ENCODE data around the gene STARD10. TPM values are rescaled to one million over a fixed set of nuclear protein-coding genes. Genes with fewer than 3 reads are reported as not detected.

STARD10 gene
- total RNA-seq, 2 experiments from 2014 or later = 10.4 to 12.9 TPM

GRCh38 chr11:72732329-72732728 lies 61.5 kb downstream of the STARD10 start:
- no peaks in the 10 kb centered on the region for H3K9me3 ChIP-seq (ENCODE audit: low read length)
- H3K27ac ChIP-seq (ENCODE audit: low read depth, low read length, poor library complexity, severe bottlenecking) = no peak overlapping the region
- no peak overlapping the region for H2AFZ ChIP-seq (ENCODE audit: low read length)
- ChIA-PET POLR2A (interaction anchor here (3.5 kb wide), 1 partner anchor 61 kb away, joined by 13 read pairs; the partner anchor contains the start of gene STARD10), CTCF (ENCODE audit: unreplicated experiment) (interaction anchor here (0.8 kb wide), 1 partner anchor 10 kb away, joined by 3 read pairs; no protein-coding TSS in a partner anchor)
- intact Hi-C loops (cut with micrococcal nuclease; ENCODE audit: unreplicated experiment) = no loop called here
- H3K4me1 ChIP-seq (ENCODE audit: insufficient read depth, low read length, poor library complexity, severe bottlenecking) = peaks cover 13% of the 10 kb centered on the region
- BruUV-seq (replicated peaks) = no TSS peak
- H3K79me2 ChIP-seq (ENCODE audit: insufficient read depth, low read depth, low read length) = peaks cover 13% of the 10 kb centered on the region; the same call in 1 of the 2 replicates
- peaks cover 29% of the 10 kb centered on the region for H3K36me3 ChIP-seq (ENCODE audit: insufficient read depth, low read length)
- H3K4me3 ChIP-seq (ENCODE audit: low read depth, low read length, poor library complexity, severe bottlenecking) = no peak overlapping the region
- no peak overlapping the region for H3K4me2 ChIP-seq (ENCODE audit: low read length)
- TF ChIP-seq EZH2phosphoT487 (IDR thresholded peaks at IDR 0.05; ENCODE audit: borderline replicate concordance, low read depth, low read length) = no peak
- H3K9me2 ChIP-seq (ENCODE audit: insufficient read depth, low read length) = no peaks in the 10 kb centered on the region
- no peak for DNase-seq (ENCODE audit: low spot score)
- H4K20me1 ChIP-seq (ENCODE audit: insufficient read depth, low read length) = no peaks in the 10 kb centered on the region

- ChIA-PET POLR2A (interaction anchor here (1.0 to 3.5 kb wide), 2 partner anchors 9 to 62 kb away, joined by 3 to 13 read pairs; partner anchors contain the start of gene STARD10), CTCF (ENCODE audit: unreplicated experiment) (no interaction called here)
- DNase-seq (ENCODE audit: low spot score) = no peak
- no peak overlapping the region for H3K27ac ChIP-seq (ENCODE audit: low read depth, low read length, poor library complexity, severe bottlenecking)
- H4K20me1 ChIP-seq (ENCODE audit: insufficient read depth, low read length) = no peaks in the 10 kb centered on the region
- H3K4me1 ChIP-seq (ENCODE audit: insufficient read depth, low read length, poor library complexity, severe bottlenecking) = peaks cover 1% of the 10 kb centered on the region
- peaks cover 35% of the 10 kb centered on the region for H3K36me3 ChIP-seq (ENCODE audit: insufficient read depth, low read length)
- no peak overlapping the region for H2AFZ ChIP-seq (ENCODE audit: low read length)
- H3K9me3 ChIP-seq (ENCODE audit: low read length) = no peaks in the 10 kb centered on the region
- intact Hi-C loops (cut with micrococcal nuclease; ENCODE audit: unreplicated experiment) = no loop called here
- BruUV-seq (replicated peaks) = no TSS peak
- no peaks in the 10 kb centered on the region for H3K9me2 ChIP-seq (ENCODE audit: insufficient read depth, low read length)
- no peak overlapping the region for H3K4me2 ChIP-seq (ENCODE audit: low read length)
- TF ChIP-seq CTCF (conservative IDR thresholded peaks at IDR 0.05; ENCODE audit: low read length) (no peak), EZH2phosphoT487 (IDR thresholded peaks at IDR 0.05; ENCODE audit: borderline replicate concordance, low read depth, low read length) (no peak)
- no peak overlapping the region for H3K4me3 ChIP-seq (ENCODE audit: low read depth, low read length, poor library complexity, severe bottlenecking)
- H3K79me2 ChIP-seq (ENCODE audit: insufficient read depth, low read depth, low read length) = 0 out of 2 replicates have a peak, but pooled peaks cover 6% of the 10 kb centered on the region
Measured at GRCh38 chr11:72730737-72731136, 63.1 kb downstream of the STARD10 start.

GRCh38 chr11:72730243-72730642 lies 63.6 kb downstream of the STARD10 start:
- Histone ChIP-seq H3K9me2 (ENCODE audit: insufficient read depth, low read length) (no peaks in the 10 kb centered on the region), H3K4me2 (ENCODE audit: low read length) (no peak overlapping the region), H4K20me1 (ENCODE audit: insufficient read depth, low read length) (no peaks in the 10 kb centered on the region), H3K79me2 (ENCODE audit: insufficient read depth, low read depth, low read length) (0 out of 2 replicates have a peak, but pooled peaks cover 6% of the 10 kb centered on the region), H3K9me3 (ENCODE audit: low read length) (no peaks in the 10 kb centered on the region), H3K36me3 (ENCODE audit: insufficient read depth, low read length) (peaks cover 40% of the 10 kb centered on the region), H3K27ac (ENCODE audit: low read depth, low read length, poor library complexity, severe bottlenecking) (no peak overlapping the region), H2AFZ (ENCODE audit: low read length) (no peak overlapping the region), H3K4me3 (ENCODE audit: low read depth, low read length, poor library complexity, severe bottlenecking) (no peak overlapping the region), H3K4me1 (ENCODE audit: insufficient read depth, low read length, poor library complexity, severe bottlenecking) (peaks cover 6% of the 10 kb centered on the region)
- DNase-seq (ENCODE audit: low spot score) = no peak
- TF ChIP-seq EZH2phosphoT487 (IDR thresholded peaks at IDR 0.05; ENCODE audit: borderline replicate concordance, low read depth, low read length) = no peak
- intact Hi-C loops (cut with micrococcal nuclease; ENCODE audit: unreplicated experiment) = no loop called here
- BruUV-seq (replicated peaks) = no TSS peak
- POLR2A ChIA-PET = interaction anchor here (0.7 to 3.5 kb wide), 4 partner anchors 10 to 610 kb away, joined by 3 to 13 read pairs (median 3); partner anchors contain the start of gene STARD10
- CTCF ChIA-PET (ENCODE audit: unreplicated experiment) = no interaction called here

Measured in OCI-LY7 (cell line).